ENCODE results near the gene GRM4. TPM values are rescaled to one million over a fixed set of nuclear protein-coding genes. Genes with fewer than 3 reads are reported as not detected.

The GRM4 gene
- total and polyA plus RNA-seq, 10 of the 15 experiments (the other 5 are each of a cell fraction or from before 2014, with no cell fraction given): 0.01 to 0.31 (median 0.05) TPM; not detected in 2

DNA sequence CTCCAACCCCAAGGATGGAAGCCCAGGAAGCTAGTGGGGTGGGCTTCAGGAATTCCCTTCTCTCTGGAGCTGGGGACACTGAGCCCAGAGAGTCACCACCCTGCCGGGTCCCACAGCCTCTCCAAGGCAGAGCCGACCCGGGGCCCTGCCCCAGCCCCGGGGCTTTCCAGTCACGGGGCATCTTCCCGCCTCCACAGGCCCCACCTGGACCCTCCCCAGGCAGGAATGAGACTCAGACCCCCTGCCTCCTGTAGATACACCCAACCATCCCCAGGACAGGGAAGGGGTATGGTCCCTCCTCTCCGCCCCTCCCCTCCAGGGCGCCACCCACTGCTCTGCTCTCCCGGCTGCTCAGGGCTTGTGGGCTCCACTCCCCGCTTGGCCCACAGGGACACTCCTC lies 53.3 kb downstream of the GRM4 start (continued):
- TF ChIP-seq, protein P1, sequence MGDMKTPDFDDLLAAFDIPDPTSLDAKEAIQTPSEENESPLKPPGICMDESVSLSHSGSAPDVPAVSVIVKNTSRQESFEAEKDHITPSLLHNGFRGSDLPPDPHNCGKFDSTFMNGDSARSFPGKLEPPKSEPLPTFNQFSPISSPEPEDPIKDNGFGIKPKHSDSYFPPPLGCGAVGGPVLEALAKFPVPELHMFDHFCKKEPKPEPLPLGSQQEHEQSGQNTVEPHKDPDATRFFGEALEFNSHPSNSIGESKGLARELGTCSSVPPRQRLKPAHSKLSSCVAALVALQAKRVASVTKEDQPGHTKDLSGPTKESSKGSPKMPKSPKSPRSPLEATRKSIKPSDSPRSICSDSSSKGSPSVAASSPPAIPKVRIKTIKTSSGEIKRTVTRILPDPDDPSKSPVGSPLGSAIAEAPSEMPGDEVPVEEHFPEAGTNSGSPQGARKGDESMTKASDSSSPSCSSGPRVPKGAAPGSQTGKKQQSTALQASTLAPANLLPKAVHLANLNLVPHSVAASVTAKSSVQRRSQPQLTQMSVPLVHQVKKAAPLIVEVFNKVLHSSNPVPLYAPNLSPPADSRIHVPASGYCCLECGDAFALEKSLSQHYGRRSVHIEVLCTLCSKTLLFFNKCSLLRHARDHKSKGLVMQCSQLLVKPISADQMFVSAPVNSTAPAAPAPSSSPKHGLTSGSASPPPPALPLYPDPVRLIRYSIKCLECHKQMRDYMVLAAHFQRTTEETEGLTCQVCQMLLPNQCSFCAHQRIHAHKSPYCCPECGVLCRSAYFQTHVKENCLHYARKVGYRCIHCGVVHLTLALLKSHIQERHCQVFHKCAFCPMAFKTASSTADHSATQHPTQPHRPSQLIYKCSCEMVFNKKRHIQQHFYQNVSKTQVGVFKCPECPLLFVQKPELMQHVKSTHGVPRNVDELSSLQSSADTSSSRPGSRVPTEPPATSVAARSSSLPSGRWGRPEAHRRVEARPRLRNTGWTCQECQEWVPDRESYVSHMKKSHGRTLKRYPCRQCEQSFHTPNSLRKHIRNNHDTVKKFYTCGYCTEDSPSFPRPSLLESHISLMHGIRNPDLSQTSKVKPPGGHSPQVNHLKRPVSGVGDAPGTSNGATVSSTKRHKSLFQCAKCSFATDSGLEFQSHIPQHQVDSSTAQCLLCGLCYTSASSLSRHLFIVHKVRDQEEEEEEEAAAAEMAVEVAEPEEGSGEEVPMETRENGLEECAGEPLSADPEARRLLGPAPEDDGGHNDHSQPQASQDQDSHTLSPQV (IDR thresholded peaks at IDR 0.05): no peak
- no peak for TF ChIP-seq SUZ12 (IDR thresholded peaks at IDR 0.05; ENCODE audit: unreplicated experiment)

DNA sequence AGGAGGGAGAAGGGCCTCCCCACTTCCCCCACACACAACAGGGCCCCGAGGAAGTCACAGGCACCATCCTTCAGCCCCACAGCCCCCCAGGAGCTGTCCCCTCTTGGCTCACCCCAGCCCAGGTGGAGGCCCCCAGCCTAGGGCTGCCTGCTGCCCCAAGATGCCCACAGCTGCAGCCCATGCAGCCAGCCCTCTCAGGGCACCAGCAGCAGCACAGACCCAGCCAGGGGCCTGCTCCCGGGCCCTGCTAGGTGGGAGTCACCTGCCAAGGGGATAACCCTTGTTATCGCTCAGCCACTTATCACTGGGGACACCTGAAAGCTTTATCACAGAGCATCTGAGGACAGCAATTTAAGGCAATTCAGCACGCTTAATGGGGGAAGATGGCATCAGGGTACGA lies 55.0 kb downstream of the GRM4 start:
- Histone ChIP-seq H4K20me1 (ENCODE audit: control insufficient read depth, insufficient read depth) (no peaks in the 10 kb centered on the region), H3K4me2 (ENCODE audit: control insufficient read depth, insufficient read depth) (no peak overlapping the region), H3K27me3 (replicated peaks in 1 of 2; ENCODE audit: control insufficient read depth in 2 of 2, insufficient read depth in 2 of 2, low read length in 1 of 2) (no peaks in the 10 kb centered on the region; a peak in 2 of 4 replicates), H3K36me3 (ENCODE audit: control insufficient read depth in 2 of 2, insufficient read depth in 2 of 2, low read length in 1 of 2) (no peaks in the 10 kb centered on the region), H3K27ac (ENCODE audit: control insufficient read depth, insufficient read depth) (no peak overlapping the region), H3K9me3 (replicated peaks; ENCODE audit: control insufficient read depth, insufficient read depth, low read length) (no peaks in the 10 kb centered on the region), H3K4me3 (no peak overlapping the region), H2AFZ (ENCODE audit: control insufficient read depth, low read depth, low read length) (no peak overlapping the region), H3K4me1 (ENCODE audit: control insufficient read depth, insufficient read depth, low read length) (no peaks in the 10 kb centered on the region), H3K79me2 (ENCODE audit: control insufficient read depth, insufficient read depth, low read length) (no peaks in the 10 kb centered on the region), H3K9ac (ENCODE audit: control insufficient read depth, insufficient read depth, low read length) (no peak overlapping the region)
- RAD21 ChIA-PET (ENCODE audit: unreplicated experiment): no interaction called here
- CTCF ChIA-PET: no interaction called here
- WGBS (ENCODE audit: insufficient coverage, insufficient replicate concordance, low lambda C conversion rate, missing lambda C conversion rate): 14% methylated on average over 5 of the region's 5 CpGs
- DNase-seq (ENCODE audit: low read depth, low spot score): no peak
- ATAC-seq: no peak
- FAIRE-seq: no peak
- BruUV-seq (replicated peaks): no TSS peak
- intact Hi-C loops (cut with micrococcal nuclease; ENCODE audit: unreplicated experiment) (no loop called here), in situ Hi-C loops (cut with MboI) (no loop called here)
- TF ChIP-seq NFYB (IDR thresholded peaks at IDR 0.05; ENCODE audit: insufficient read depth, low read depth, low read length): no peak
- TF ChIP-seq ZZZ3 (IDR thresholded peaks at IDR 0.05; ENCODE audit: control insufficient read depth, insufficient read length, low read depth): no peak
- TF ChIP-seq, protein P2, sequence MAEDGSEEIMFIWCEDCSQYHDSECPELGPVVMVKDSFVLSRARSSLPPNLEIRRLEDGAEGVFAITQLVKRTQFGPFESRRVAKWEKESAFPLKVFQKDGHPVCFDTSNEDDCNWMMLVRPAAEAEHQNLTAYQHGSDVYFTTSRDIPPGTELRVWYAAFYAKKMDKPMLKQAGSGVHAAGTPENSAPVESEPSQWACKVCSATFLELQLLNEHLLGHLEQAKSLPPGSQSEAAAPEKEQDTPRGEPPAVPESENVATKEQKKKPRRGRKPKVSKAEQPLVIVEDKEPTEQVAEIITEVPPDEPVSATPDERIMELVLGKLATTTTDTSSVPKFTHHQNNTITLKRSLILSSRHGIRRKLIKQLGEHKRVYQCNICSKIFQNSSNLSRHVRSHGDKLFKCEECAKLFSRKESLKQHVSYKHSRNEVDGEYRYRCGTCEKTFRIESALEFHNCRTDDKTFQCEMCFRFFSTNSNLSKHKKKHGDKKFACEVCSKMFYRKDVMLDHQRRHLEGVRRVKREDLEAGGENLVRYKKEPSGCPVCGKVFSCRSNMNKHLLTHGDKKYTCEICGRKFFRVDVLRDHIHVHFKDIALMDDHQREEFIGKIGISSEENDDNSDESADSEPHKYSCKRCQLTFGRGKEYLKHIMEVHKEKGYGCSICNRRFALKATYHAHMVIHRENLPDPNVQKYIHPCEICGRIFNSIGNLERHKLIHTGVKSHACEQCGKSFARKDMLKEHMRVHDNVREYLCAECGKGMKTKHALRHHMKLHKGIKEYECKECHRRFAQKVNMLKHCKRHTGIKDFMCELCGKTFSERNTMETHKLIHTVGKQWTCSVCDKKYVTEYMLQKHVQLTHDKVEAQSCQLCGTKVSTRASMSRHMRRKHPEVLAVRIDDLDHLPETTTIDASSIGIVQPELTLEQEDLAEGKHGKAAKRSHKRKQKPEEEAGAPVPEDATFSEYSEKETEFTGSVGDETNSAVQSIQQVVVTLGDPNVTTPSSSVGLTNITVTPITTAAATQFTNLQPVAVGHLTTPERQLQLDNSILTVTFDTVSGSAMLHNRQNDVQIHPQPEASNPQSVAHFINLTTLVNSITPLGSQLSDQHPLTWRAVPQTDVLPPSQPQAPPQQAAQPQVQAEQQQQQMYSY (CRISPR knock-in tag; IDR thresholded peaks at IDR 0.05): no peak
- TF ChIP-seq, protein P3, sequence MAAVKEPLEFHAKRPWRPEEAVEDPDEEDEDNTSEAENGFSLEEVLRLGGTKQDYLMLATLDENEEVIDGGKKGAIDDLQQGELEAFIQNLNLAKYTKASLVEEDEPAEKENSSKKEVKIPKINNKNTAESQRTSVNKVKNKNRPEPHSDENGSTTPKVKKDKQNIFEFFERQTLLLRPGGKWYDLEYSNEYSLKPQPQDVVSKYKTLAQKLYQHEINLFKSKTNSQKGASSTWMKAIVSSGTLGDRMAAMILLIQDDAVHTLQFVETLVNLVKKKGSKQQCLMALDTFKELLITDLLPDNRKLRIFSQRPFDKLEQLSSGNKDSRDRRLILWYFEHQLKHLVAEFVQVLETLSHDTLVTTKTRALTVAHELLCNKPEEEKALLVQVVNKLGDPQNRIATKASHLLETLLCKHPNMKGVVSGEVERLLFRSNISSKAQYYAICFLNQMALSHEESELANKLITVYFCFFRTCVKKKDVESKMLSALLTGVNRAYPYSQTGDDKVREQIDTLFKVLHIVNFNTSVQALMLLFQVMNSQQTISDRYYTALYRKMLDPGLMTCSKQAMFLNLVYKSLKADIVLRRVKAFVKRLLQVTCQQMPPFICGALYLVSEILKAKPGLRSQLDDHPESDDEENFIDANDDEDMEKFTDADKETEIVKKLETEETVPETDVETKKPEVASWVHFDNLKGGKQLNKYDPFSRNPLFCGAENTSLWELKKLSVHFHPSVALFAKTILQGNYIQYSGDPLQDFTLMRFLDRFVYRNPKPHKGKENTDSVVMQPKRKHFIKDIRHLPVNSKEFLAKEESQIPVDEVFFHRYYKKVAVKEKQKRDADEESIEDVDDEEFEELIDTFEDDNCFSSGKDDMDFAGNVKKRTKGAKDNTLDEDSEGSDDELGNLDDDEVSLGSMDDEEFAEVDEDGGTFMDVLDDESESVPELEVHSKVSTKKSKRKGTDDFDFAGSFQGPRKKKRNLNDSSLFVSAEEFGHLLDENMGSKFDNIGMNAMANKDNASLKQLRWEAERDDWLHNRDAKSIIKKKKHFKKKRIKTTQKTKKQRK (IDR thresholded peaks at IDR 0.05; ENCODE audit: low read depth, low read length): no peak
- no peak for TF ChIP-seq EZH2 (IDR thresholded peaks at IDR 0.05; ENCODE audit: borderline replicate concordance, control insufficient read depth, low read depth, low read length)
- TF ChIP-seq JUND (IDR thresholded peaks at IDR 0.05; ENCODE audit: low read depth, low read length): no peak
- TF ChIP-seq FOXM1 (IDR thresholded peaks at IDR 0.05; ENCODE audit: low read depth, low read length): no peak
- SMC1A ChIA-PET (ENCODE audit: uncharacterized antibody, unreplicated experiment): no interaction called here
- POLR2A ChIA-PET: no interaction called here

Data from GM12878 (cell line).